ENCODE data around the gene ABLIM1.

ABLIM1 gene

GRCh38 chr10:114458216-114458920 is 199.7 kb downstream of the ABLIM1 start:
- no peak for DNase-seq (ENCODE audit: low spot score)

- no peak for DNase-seq (ENCODE audit: low spot score)
These were observed 204.5 kb downstream of the ABLIM1 start for GRCh38 chr10:114453576-114453975.

DNA sequence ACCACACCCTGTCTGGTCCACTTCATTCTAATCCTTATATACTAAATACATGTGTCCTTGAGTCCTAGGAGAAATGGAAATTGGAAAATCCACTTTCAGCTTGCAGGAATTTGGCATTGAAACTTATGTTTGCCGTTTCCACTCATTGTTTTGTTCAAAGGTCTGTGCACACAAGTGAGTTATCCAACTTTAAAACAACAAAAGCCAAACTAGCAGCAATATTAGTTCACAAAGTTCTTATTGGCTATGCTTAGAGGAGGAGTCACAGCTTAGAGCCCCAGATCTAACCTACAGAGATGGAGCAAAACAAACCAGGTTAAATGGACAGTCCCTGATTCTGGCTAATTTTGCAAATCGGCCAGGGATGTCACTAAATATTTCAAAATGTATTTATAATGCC is 209.2 kb downstream of the ABLIM1 start:
- DNase-seq (ENCODE audit: low spot score) = no peak

DNA sequence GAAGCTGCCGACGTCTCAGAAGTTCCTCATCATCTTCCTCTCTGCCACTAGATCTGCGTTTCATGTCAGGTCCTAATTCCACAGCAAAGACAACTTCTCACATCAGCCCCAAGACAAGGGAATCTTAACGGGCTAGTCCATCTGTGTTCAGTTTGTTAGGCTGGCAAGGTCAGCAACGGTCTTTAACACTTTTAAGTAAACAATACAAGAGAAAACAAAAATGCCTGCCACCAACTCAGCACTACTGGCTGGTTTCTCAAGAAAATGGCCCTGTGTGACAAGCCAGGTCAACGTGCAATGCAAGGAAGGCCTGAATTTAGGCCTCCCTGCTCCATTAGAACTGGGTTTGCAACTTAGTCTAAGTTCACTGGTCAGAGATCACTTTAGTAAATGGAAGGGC is 212.7 kb downstream of the ABLIM1 start:
- DNase-seq (ENCODE audit: low spot score) = no peak

- DNase-seq (ENCODE audit: low spot score) = no peak
These were observed 213.3 kb downstream of the ABLIM1 start for GRCh38 chr10:114444819-114445218.

GRCh38 chr10:114442091-114442630 is 215.9 kb downstream of the ABLIM1 start:
- DNase-seq (ENCODE audit: low spot score) = no peak

DNA sequence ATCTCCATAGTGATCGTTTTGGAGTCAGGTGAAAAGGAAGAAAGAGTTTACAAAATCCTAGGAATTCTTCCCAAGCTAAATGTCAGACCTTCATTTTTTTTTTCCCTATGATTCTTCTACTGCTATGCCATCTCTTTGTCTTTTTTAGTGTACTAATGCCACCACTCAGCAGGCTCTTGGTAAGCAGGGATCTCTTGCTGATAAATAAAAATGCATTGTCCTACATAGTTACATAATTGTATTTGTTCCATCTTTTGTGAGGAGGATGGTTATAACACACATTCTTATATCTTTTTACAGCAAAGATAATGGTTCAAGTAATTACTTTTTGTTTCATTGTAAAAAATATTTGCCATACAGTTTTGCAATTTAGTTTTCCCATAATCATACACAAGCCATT is 217.0 kb downstream of the ABLIM1 start:
- no peak for DNase-seq (ENCODE audit: low spot score)

DNA sequence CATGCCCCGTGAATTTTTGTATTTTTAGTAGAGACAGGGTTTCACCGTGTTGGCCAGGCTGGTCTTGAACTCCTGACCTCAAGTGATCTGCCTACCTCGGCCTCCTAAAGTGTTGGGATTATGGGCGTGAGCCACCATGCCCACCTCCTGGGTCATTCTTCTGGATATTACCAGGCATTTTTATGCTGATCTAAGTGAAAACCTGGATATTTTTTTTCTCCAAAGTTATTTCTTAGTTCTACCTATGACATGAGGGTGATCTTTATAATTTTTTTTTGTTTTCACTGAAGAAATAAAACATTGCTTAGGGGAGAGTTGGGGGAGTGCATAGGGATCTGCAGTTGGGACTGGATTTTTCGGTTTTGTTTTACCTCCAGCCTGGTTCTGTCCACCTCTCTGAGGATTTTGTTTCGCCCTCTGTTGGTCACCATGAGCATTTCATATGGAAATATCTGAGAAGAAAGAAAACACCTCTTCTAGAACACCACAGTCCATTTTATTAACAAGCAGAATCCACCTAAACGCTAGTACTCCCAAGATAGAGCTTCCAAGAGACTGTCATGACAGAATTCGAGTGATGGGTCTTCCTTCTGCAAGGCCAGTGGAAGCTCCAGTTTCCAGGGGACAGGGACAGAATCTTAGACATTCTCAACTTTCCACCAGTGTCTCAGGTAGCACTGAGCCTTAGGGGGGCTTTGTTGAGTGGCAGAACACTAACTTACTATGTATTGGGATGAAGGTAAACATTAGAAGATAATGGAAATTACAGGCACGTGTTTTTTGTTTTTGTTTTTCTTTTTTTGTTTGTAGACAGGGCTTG is 220.4 kb downstream of the ABLIM1 start:
- DNase-seq (ENCODE audit: low spot score) = no peak

DNA sequence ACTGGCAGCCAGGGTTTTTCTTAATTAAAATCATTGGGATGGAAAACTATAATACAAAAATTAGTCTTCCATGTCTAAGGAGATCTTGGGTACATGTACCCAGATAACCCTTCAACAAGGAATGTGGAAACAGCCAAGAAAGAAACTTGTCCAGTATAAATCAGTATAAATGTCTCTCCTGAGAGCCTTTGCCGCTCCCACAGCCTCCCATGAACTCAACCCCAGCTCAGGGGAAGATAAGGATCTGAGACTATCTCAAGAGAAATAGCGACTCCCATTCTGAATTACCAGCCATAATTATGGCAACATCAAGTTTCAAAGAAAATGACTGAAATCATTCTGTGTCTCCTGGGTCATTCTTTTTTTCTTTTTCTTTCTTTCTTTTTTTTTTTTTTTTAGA is 221.1 kb downstream of the ABLIM1 start:
- DNase-seq (ENCODE audit: low spot score) = no peak

DNA sequence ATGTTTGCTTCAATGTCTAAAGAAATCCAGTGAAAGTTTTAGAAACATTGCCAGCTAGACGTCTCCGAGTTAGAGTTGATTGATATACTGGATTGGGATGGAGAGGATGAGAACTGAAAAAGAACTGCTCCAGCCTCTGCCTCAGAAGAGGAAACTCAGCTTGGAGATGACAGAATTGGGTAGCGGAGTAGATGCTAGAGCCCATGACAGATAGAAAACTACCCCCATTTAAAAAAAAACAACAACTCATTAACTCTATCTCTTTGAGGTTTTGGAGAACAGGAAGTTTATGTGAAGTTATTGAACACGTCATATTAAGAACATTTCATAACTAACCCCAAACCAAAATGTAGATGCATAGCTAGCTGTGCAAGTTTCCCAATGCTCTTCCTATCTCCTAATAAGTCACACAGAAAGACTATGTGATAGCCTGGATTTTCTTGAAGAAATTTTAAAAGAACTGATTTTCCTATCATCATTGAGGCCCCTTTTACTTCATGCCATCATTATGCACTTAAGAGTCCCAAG is 225.4 kb downstream of the ABLIM1 start:
- no peak for DNase-seq (ENCODE audit: low spot score)

DNA sequence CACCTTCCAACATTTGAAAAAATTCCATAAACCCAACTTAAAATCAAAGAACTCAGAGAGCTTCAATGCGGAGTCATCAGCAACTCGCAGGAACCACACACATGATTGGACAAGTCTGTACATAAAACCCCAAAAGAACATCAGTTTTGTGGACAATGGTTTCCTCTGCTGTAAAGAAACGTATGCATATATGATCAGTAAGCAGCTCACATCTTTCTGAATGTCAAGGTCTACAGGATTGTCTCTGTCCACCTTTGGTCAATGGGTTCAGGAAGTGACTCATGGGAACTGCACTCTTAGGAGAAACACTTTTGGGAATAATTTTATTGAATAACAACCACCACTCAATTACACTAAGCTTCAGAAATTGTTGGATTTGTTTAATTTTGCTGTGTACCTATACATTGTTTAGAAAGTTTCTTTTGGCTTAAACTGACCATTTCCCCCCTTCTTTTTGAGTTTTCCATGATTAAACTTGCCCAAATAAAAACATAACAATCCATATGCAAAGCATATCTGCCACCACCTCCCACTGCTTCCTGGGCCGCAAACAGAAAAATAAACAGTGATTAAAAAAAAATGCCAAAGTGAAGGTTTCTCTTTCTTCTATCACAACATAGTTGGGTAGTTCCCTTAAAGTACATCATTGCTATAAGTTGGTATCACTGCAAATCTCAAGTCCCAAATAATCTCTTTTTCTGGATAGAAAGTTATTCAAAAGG is 226.5 kb downstream of the ABLIM1 start:
- no peak for DNase-seq (ENCODE audit: low spot score)

GRCh38 chr10:114430688-114431413 is 227.2 kb downstream of the ABLIM1 start:
- DNase-seq (ENCODE audit: low spot score) = no peak

- no peak for DNase-seq (ENCODE audit: low spot score)
These were observed 228.3 kb downstream of the ABLIM1 start for GRCh38 chr10:114429581-114430335.

DNA sequence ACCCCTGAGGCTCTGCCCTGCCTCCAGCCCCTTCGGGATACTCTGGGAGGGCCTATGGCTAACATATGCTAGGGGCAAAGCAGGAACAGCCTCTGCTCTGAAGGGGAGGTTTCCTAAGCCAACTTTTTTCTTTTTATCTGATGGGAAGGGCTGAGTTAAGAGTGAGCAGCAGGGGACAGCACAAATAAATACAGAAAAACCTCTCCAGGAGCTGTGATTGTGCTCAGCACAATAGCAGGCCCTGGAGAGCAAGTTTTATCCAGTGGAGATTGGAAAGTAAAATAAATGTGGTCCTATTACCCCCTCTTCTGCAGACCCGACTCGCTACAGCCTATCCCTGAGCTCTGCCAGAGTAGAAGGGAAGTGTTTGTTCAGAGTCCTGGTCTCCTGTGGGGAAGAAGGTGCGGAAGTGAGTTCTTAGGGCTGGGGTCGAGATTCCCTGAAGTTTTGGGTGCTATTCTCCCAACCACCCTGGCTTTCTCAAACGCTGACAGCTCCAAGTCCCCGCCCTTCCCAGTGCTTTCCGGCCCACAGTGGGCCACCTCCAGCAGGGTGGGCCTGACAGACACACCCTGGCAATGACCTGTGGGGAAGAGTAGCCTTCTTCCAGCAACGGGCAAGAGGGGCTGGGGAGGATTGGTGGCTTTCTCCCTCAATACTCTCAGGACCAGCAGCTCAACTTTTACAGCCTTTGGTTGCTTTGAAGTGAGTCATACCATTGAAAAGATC is 230.8 kb downstream of the ABLIM1 start:
- DNase-seq (ENCODE audit: low spot score) = no peak

GRCh38 chr10:114426476-114426875 is 231.6 kb downstream of the ABLIM1 start:
- DNase-seq (ENCODE audit: low spot score) = no peak

DNA sequence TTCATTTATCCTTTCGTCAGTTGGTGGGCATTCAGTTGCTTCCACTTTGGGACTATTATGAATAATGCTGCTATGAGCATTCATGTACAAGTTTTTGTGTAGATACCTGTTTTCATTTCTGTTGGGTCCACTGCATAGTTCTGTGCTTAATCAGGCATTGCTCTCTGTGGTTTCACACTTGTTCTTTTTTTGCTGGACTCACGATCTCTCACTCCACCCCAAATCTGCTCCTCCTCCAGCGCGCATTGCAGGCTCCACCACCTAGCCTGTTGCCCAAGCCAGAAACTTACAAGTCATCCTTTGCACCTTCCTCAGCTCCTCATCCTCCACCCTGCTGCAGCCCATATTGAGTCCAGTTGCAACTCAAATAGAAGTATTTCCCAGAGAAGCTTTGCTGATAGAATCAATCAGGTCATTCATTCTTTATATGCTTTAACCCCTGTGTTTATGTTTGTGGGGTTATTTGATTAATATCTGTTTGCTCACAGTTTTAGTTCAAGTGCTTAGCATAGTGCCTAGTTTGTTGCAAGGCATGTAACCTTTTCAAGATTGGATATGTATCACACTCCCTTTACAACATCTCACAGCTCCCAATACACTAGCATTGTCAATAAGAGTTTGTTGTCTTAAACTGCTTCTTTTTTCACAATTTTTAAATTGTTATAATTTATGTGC is 237.1 kb downstream of the ABLIM1 start:
- no peak for DNase-seq (ENCODE audit: low spot score)

DNA sequence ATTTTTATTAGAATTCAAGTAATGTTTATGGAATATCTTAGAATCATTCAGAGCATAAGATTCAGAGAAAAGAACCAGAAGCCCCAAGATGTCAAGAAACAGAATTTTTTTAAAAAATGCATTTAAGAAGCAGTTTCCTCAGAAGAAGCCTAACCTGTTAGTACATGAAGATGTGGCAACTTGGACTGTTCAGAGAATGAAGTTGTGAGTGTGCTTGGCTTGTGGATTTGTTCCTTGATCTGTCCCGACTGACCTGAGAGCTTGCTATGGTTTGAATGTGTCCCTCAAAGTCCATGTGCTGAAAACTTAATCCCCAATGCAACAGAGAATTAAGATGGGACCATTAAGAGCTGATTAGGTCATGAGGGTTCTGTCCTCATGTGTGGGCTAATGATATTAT is 240.0 kb downstream of the ABLIM1 start:
- DNase-seq (ENCODE audit: low spot score) = no peak

GRCh38 chr10:114412907-114413797 is 244.9 kb downstream of the ABLIM1 start:
- DNase-seq (ENCODE audit: low spot score) = no peak

Measured in left forelimb (tissue), 1 donor.